GM12873 (cell line): ENCODE results near the gene DDX3X.

Experiments used
- CTCF ChIP-seq: IDR thresholded peaks from 2 replicates; pipeline ENCODE4 v1.5.1; 2012; ENCODE audit warnings: low read depth, mild to moderate bottlenecking, moderate library complexity, low read length, control low read depth; ENCODE audit not compliant: insufficient read depth; ENCODE audit errors: missing control alignments

The DDX3X gene

GRCh38 chrX:41332005-41332404, 2.0 kb upstream of the DDX3X start:
- TF ChIP-seq CTCF: no peak

GRCh38 chrX:41332408-41333002, 1.5 kb upstream of the DDX3X start:
- no peak for TF ChIP-seq CTCF

GRCh38 chrX:41333003-41333743, 789 bp upstream of the DDX3X start:
- TF ChIP-seq CTCF: no peak

GRCh38 chrX:41334363-41335197, 618 bp downstream of the DDX3X start:
- TF ChIP-seq CTCF: no peak

- no peak for TF ChIP-seq CTCF
Measured at GRCh38 chrX:41335198-41335957, 1.4 kb downstream of the DDX3X start.

- TF ChIP-seq CTCF: no peak
Measured at GRCh38 chrX:41335958-41336331, 2.0 kb downstream of the DDX3X start.

- no peak for TF ChIP-seq CTCF
Measured at GRCh38 chrX:41336447-41336846, 2.5 kb downstream of the DDX3X start.
